GM12801 (cell line): ENCODE measurements around the gene C1QL2.

Experiments used
- CTCF ChIP-seq: IDR thresholded peaks from one replicate; pipeline ENCODE4 v1.5.1; 2011; ENCODE audit warnings: control low read depth; ENCODE audit not compliant: insufficient read length; ENCODE audit errors: extremely low read depth

Gene C1QL2

GRCh38 chr2:119178776-119179175 is 20.2 kb upstream of the C1QL2 start:
- TF ChIP-seq CTCF = no peak

- TF ChIP-seq CTCF = no peak
These were observed 19.3 kb upstream of the C1QL2 start for GRCh38 chr2:119177838-119178190.

GRCh38 chr2:119177171-119177837 is 18.8 kb upstream of the C1QL2 start:
- TF ChIP-seq CTCF = no peak

- TF ChIP-seq CTCF = no peak
These were observed 17.0 kb upstream of the C1QL2 start for GRCh38 chr2:119175517-119175916.

- TF ChIP-seq CTCF = no peak
These were observed 16.4 kb upstream of the C1QL2 start for GRCh38 chr2:119174993-119175347.

- no peak for TF ChIP-seq CTCF
These were observed 15.9 kb upstream of the C1QL2 start for GRCh38 chr2:119174216-119174992.

- TF ChIP-seq CTCF = no peak
These were observed 15.1 kb upstream of the C1QL2 start for GRCh38 chr2:119173556-119174060.
